GM13977 (cell line): ENCODE data around the gene FAT1.

Source experiments
- DNase-seq: peaks from one replicate; pipeline ENCODE4 v3.0.0; 2012; ENCODE audit warnings: low spot score
- in situ Hi-C: fragments of 300-500 bp; cut with MboI; formaldehyde crosslinking; loops from one replicate; pipeline ENCODE4 v1.12.0; 2022; ENCODE audit warnings: low sequenced_read_pairs, low pct_unique_long_range_greater_than_20kb, mixed read lengths, inconsistent platforms; ENCODE audit not compliant: unreplicated experiment
- TF ChIP-seq, protein P1 (sequence below): IDR thresholded peaks from 2 replicates; pipeline ENCODE4 v1.5.1; 2012; ENCODE audit warnings: mild to moderate bottlenecking, control low read depth; ENCODE audit not compliant: insufficient read depth; ENCODE audit errors: extremely low read depth, missing control alignments

The FAT1 gene

DNA sequence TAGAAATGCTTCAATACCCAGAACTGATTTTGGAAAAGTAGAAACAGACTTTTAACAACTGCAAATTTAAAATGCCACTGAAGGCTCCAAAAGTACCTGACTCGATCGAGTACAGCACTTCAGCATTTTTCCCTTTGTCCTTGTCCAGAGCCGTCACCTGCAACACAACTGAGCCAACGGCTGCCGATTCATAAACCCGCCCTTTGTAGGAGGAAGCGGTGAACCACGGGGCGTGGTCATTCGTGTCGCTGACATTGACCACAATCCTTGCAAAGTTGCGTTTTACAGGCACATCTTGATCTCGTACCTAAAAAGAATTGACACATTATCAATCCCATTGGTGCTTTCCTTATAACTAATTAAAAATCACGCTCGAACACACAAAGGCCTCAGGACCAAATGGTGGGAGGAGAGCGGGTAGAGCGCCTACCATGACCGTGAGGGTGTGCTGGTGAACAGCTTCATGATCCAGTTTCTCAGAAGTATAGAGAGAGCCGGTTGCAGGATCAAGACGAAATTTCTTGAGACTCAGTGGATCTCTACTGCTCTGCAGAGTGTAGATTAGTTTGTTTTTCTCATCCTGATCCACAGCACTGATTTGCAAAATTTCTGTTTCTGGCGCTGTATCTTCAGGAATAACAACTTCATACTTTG lies 95.5 kb downstream of the FAT1 start:
- TF ChIP-seq, protein P1, sequence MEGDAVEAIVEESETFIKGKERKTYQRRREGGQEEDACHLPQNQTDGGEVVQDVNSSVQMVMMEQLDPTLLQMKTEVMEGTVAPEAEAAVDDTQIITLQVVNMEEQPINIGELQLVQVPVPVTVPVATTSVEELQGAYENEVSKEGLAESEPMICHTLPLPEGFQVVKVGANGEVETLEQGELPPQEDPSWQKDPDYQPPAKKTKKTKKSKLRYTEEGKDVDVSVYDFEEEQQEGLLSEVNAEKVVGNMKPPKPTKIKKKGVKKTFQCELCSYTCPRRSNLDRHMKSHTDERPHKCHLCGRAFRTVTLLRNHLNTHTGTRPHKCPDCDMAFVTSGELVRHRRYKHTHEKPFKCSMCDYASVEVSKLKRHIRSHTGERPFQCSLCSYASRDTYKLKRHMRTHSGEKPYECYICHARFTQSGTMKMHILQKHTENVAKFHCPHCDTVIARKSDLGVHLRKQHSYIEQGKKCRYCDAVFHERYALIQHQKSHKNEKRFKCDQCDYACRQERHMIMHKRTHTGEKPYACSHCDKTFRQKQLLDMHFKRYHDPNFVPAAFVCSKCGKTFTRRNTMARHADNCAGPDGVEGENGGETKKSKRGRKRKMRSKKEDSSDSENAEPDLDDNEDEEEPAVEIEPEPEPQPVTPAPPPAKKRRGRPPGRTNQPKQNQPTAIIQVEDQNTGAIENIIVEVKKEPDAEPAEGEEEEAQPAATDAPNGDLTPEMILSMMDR = no peak
- no peak for DNase-seq
- in situ Hi-C loops = no loop called here

GRCh38 chr4:186627226-186627865 lies 96.3 kb downstream of the FAT1 start:
- in situ Hi-C loops = no loop called here
- DNase-seq = no peak
- TF ChIP-seq, protein P1 = no peak

DNA sequence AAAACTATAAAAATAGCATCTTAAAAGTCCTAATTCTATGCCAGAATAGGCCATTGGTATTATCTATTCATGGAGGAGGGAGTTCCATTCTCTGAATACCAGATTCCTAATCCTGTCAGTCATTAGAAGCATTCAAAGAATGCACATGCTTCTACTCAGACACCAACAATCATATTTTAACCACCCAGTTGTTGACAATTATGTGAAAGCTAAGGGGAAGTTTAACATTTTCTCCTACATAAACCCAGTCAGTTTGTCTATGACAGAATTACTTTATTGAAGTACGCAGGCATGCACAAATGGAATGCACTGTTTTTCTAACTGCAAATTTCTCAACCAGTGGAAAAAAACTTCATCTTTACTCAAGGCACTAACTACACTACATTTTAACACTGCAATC lies 98.7 kb downstream of the FAT1 start:
- no peak for DNase-seq
- in situ Hi-C loops = no loop called here
- TF ChIP-seq, protein P1 = no peak

DNA sequence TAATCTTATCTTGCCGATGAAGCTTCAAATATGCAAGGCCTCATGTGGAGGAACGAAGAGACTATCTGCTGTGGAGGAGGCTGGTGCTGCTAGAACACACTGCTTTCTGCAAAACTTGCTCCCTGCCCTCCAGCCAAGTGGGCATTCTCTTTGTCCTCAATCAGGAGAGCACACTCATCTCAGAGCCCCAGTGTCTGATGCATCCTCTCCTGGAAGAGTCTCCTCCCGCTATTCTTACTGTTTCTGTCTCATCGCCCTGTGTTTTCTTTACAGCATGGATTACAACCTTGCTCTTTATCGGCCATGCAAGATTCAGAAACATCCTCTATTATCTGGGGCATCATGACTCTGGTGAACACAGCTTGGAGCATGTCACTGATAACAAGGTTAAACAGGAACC lies 100.1 kb downstream of the FAT1 start:
- no peak for DNase-seq
- TF ChIP-seq, protein P1 = no peak
- in situ Hi-C loops = no loop called here

DNA sequence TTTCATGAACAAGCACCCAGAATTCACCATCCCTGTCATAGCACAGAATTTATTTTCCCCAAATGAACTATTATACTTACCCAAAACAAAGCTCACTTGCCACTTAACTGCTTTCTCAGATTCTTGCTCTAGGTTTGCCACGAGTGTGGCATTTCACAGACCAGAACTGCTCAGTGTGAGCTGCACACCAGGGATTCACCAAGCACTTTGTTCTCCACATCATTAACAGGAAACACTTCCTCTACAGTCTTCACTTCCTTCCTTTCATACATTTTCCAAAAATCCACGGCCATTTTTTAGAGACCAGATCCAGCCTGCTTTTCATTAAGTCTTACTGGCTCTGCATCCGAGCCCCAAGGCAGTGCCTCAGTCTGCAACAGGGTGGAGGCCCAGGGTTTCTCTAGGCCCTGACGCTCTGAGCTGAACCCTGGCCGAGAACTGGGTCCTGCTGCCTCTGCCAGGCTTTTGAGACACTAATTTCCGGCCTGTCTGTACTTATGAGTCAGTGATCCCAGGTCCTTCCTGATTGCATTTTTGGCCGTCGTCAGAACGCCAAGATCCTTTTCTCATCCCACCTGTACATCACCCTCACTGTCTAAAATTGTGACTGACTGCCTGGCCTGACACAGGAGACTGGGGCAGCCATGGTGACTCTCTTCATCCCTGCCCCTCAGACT lies 100.7 kb downstream of the FAT1 start:
- in situ Hi-C loops = no loop called here
- DNase-seq = no peak
- TF ChIP-seq, protein P1 = no peak

DNA sequence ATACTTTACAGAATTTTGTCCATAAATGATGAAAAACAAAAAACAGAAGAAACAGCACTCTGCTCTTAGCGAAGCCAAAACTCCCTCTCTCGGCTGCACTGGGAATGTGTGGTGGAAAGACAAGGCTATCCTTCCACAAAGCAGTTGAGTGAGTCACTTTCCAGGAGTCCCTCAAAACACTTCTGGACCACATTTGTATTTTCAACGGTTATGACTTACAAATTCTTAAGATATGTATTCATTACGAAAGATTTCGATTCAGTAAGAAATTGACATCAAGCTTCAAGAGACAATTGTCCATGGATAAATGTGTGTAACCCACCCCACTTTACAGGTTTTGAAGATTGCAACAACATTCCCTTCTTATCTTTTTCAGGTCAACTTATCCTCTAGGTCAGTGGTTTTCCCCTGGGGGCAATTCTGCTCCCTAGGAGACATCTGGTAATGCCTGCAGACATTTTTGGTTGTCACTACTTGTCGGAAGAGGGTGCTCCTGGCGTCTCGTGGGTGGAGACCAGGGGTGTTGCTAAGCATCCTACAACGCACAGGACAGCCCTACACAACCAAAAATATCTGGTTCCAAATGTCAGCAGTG lies 101.6 kb downstream of the FAT1 start:
- TF ChIP-seq, protein P1 = no peak
- DNase-seq = no peak
- in situ Hi-C loops = no loop called here
